IPS-15b (cell line): Measurements from ENCODE around the gene NRXN3.

Experiments used
- H3K27me3 ChIP-seq: one replicate; pipeline ENCODE4 v1.6.1; 2013; ENCODE audit warnings: low read length; ENCODE audit not compliant: control insufficient read depth, insufficient read depth
- H3K36me3 ChIP-seq: one replicate; pipeline ENCODE4 v1.6.1; 2013; ENCODE audit warnings: low read length; ENCODE audit not compliant: control insufficient read depth, insufficient read depth
- H3K4me1 ChIP-seq: one replicate; pipeline ENCODE4 v1.6.1; 2013; ENCODE audit warnings: mild to moderate bottlenecking, low read length; ENCODE audit not compliant: control insufficient read depth, insufficient read depth
- H3K4me3 ChIP-seq: one replicate; pipeline ENCODE4 v1.5.1; 2013; ENCODE audit warnings: low read depth, low read length
- H3K9ac ChIP-seq: one replicate; pipeline ENCODE4 v1.6.1; 2013; ENCODE audit warnings: low read depth, mild to moderate bottlenecking, low read length
- H3K9me3 ChIP-seq: one replicate; pipeline ENCODE4 v1.6.1; 2013; ENCODE audit warnings: mild to moderate bottlenecking, low read length; ENCODE audit not compliant: control insufficient read depth, insufficient read depth

The NRXN3 gene

GRCh38 chr14:78764645-78765044, 594.5 kb downstream of the NRXN3 start:
- Histone ChIP-seq H3K4me1 (peaks cover 7% of the 10 kb centered on the region), H3K9me3 (no peaks in the 10 kb centered on the region), H3K9ac (no peak overlapping the region), H3K27me3 (no peaks in the 10 kb centered on the region), H3K4me3 (no peak overlapping the region), H3K36me3 (no peaks in the 10 kb centered on the region)

GRCh38 chr14:78767436-78767835, 597.3 kb downstream of the NRXN3 start:
- Histone ChIP-seq H3K27me3 (no peaks in the 10 kb centered on the region), H3K4me3 (no peak overlapping the region), H3K9ac (no peak overlapping the region)

GRCh38 chr14:78782551-78782950, 612.4 kb downstream of the NRXN3 start:
- Histone ChIP-seq H3K4me3 (no peak overlapping the region), H3K36me3 (no peaks in the 10 kb centered on the region), H3K9me3 (no peaks in the 10 kb centered on the region), H3K27me3 (no peaks in the 10 kb centered on the region), H3K4me1 (no peaks in the 10 kb centered on the region), H3K9ac (no peak overlapping the region)

More at GRCh38 chr14:78767436-78767835, 597.3 kb downstream of the NRXN3 start:
- peaks cover 7% of the 10 kb centered on the region for H3K4me1 ChIP-seq
- H3K9me3 ChIP-seq = no peaks in the 10 kb centered on the region
- no peaks in the 10 kb centered on the region for H3K36me3 ChIP-seq

DNA sequence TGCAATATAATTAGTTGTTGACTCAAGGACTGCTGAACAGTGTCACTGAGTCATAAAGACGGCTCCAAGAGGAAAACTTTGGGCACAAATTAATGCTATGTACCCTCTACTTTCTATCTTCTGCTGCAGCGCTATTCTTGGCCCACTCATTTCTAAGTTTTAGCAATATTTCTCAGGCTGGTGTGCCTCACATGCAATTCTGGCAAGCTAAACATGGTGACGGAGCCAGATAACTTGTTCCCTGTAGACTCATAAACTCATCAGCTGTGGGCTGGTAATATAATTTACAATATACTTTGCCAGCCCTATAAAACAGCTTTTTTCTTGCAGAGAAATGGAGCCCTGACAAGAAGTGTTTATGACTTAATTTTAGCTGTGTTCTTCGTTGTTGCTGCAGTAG, 615.1 kb downstream of the NRXN3 start:
- Histone ChIP-seq H3K4me3 (no peak overlapping the region), H3K9ac (no peak overlapping the region), H3K9me3 (no peaks in the 10 kb centered on the region), H3K36me3 (no peaks in the 10 kb centered on the region), H3K27me3 (no peaks in the 10 kb centered on the region), H3K4me1 (no peaks in the 10 kb centered on the region)

- H3K27me3 ChIP-seq = no peaks in the 10 kb centered on the region
- H3K9me3 ChIP-seq = no peaks in the 10 kb centered on the region
- H3K4me3 ChIP-seq = no peak overlapping the region
- H3K36me3 ChIP-seq = no peaks in the 10 kb centered on the region
- no peak overlapping the region for H3K9ac ChIP-seq
- H3K4me1 ChIP-seq = no peaks in the 10 kb centered on the region
Measured at GRCh38 chr14:78788467-78789360, 618.5 kb downstream of the NRXN3 start.

GRCh38 chr14:78790271-78790670, 620.1 kb downstream of the NRXN3 start:
- Histone ChIP-seq H3K9ac (no peak overlapping the region), H3K9me3 (no peaks in the 10 kb centered on the region), H3K4me3 (no peak overlapping the region), H3K4me1 (no peaks in the 10 kb centered on the region), H3K27me3 (no peaks in the 10 kb centered on the region), H3K36me3 (no peaks in the 10 kb centered on the region)

- H3K27me3 ChIP-seq = no peaks in the 10 kb centered on the region
- H3K9ac ChIP-seq = no peak overlapping the region
- no peaks in the 10 kb centered on the region for H3K4me1 ChIP-seq
- no peaks in the 10 kb centered on the region for H3K36me3 ChIP-seq
- no peaks in the 10 kb centered on the region for H3K9me3 ChIP-seq
- H3K4me3 ChIP-seq = no peak overlapping the region
Measured at GRCh38 chr14:78798757-78799156, 628.6 kb downstream of the NRXN3 start.

DNA sequence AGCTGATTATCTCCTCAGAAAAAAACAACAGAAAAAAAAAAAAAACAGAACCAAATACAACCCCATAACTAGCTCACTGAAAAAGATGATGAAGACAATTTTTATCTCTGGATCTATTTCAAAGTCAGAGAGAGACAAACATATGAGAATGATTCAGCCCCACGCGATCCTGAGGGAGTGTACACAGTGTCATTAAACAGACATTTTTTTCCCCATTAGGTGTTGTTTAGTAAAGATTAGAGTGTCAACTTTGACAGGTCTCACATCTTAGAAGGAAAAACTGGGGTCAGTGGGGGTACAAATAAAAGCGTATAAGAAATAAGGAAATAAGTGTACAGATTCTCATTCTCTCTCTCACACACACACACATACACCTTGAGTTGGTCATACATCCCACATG, 635.4 kb downstream of the NRXN3 start:
- Histone ChIP-seq H3K4me3 (no peak overlapping the region), H3K4me1 (no peaks in the 10 kb centered on the region), H3K27me3 (no peaks in the 10 kb centered on the region), H3K36me3 (no peaks in the 10 kb centered on the region), H3K9me3 (no peaks in the 10 kb centered on the region), H3K9ac (no peak overlapping the region)

- no peaks in the 10 kb centered on the region for H3K4me1 ChIP-seq
- H3K9me3 ChIP-seq = no peaks in the 10 kb centered on the region
- no peak overlapping the region for H3K9ac ChIP-seq
- no peaks in the 10 kb centered on the region for H3K36me3 ChIP-seq
- no peak overlapping the region for H3K4me3 ChIP-seq
- no peaks in the 10 kb centered on the region for H3K27me3 ChIP-seq
Measured at GRCh38 chr14:78823035-78823434, 652.9 kb downstream of the NRXN3 start.

GRCh38 chr14:78823516-78823915, 653.3 kb downstream of the NRXN3 start:
- Histone ChIP-seq H3K36me3 (no peaks in the 10 kb centered on the region), H3K4me3 (no peak overlapping the region), H3K27me3 (no peaks in the 10 kb centered on the region), H3K9me3 (no peaks in the 10 kb centered on the region), H3K4me1 (no peaks in the 10 kb centered on the region), H3K9ac (no peak overlapping the region)

DNA sequence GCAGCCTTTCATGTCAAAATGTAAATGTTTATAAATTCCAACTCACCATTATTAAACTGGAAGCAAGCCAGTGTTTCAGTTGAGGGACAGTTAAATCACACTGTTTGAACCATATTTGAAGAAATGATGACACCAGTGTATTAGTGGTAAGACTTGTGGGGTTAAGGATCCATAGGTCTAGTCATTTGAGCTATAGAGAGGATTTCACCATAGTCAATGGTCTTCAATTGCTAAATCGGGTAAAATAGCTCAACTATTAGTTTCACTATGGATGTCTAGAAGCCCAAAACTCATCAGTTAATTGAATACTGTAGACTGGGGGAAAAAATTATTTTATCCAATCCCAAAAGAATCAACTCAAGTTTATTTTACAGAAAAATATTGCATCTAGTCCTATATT, 659.1 kb downstream of the NRXN3 start:
- Histone ChIP-seq H3K9ac (no peak overlapping the region), H3K4me1 (no peaks in the 10 kb centered on the region), H3K4me3 (no peak overlapping the region), H3K36me3 (no peaks in the 10 kb centered on the region), H3K27me3 (no peaks in the 10 kb centered on the region), H3K9me3 (no peaks in the 10 kb centered on the region)

- H3K9ac ChIP-seq = no peak overlapping the region
- no peak overlapping the region for H3K4me3 ChIP-seq
- H3K4me1 ChIP-seq = no peaks in the 10 kb centered on the region
- H3K9me3 ChIP-seq = no peaks in the 10 kb centered on the region
- no peaks in the 10 kb centered on the region for H3K36me3 ChIP-seq
- H3K27me3 ChIP-seq = no peaks in the 10 kb centered on the region
Measured at GRCh38 chr14:78834766-78835451, 664.7 kb downstream of the NRXN3 start.
